Neural progenitor cell (in vitro differentiated cells): ENCODE measurements around the gene AQP1.

ENCODE experiments used
- EZH2 ChIP-seq: fragments of 200-600 bp; sonication (generic); IDR thresholded peaks from 2 replicates; pipeline ENCODE4 v1.6.1; 2017; ENCODE audit warnings: antibody characterized with exemption, mild to moderate bottlenecking, moderate library complexity
- TF ChIP-seq, protein P1 (sequence below): fragments of 200-600 bp; sonication (generic); IDR thresholded peaks from 2 replicates; pipeline ENCODE4 v1.5.1; 2017; ENCODE audit warnings: antibody characterized with exemption, mild to moderate bottlenecking

- TF ChIP-seq, protein P1, sequence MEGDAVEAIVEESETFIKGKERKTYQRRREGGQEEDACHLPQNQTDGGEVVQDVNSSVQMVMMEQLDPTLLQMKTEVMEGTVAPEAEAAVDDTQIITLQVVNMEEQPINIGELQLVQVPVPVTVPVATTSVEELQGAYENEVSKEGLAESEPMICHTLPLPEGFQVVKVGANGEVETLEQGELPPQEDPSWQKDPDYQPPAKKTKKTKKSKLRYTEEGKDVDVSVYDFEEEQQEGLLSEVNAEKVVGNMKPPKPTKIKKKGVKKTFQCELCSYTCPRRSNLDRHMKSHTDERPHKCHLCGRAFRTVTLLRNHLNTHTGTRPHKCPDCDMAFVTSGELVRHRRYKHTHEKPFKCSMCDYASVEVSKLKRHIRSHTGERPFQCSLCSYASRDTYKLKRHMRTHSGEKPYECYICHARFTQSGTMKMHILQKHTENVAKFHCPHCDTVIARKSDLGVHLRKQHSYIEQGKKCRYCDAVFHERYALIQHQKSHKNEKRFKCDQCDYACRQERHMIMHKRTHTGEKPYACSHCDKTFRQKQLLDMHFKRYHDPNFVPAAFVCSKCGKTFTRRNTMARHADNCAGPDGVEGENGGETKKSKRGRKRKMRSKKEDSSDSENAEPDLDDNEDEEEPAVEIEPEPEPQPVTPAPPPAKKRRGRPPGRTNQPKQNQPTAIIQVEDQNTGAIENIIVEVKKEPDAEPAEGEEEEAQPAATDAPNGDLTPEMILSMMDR = no peak
- no peak for TF ChIP-seq EZH2
Observed at GRCh38 chr7:30965372-30965771, 53.7 kb downstream of the AQP1 start.
